Measurements from ENCODE around the gene DLX5. TPM values are rescaled to one million over a fixed set of nuclear protein-coding genes. Genes with fewer than 3 reads are reported as not detected.

The DLX5 gene
- polyA plus RNA-seq, 1 donor from 2014 or later, result 44.6 TPM

GRCh38 chr7:96987719-96988118 is 36.9 kb downstream of the DLX5 start:
- Histone ChIP-seq H3K27me3 (ENCODE audit: insufficient read depth, low read depth, low read length) (no peaks in the 10 kb centered on the region), H3K36me3 (ENCODE audit: insufficient read depth, low read length) (no peaks in the 10 kb centered on the region), H3K4me3 (ENCODE audit: low read length) (peak overlapping the region; percentile 73), H3K4me2 (ENCODE audit: low read length) (no peak overlapping the region), H3K79me2 (replicated peaks; ENCODE audit: insufficient read depth, low read length) (peaks cover 83% of the 10 kb centered on the region), H3K9me3 (ENCODE audit: low read length) (no peaks in the 10 kb centered on the region), H4K20me1 (ENCODE audit: insufficient read depth) (no peaks in the 10 kb centered on the region), H3F3A (ENCODE audit: insufficient read depth, low read length, poor library complexity, severe bottlenecking) (no peaks in the 10 kb centered on the region), H3K9me2 (ENCODE audit: insufficient read depth, low read length) (no peaks in the 10 kb centered on the region), H2AFZ (ENCODE audit: low read depth, low read length) (no peak overlapping the region), H3K9ac (ENCODE audit: low read length) (peak overlapping the region; percentile 98), H3K27ac (ENCODE audit: low read length) (peak overlapping the region; percentile 100)
- no peak for TF ChIP-seq EP300 (conservative IDR thresholded peaks at IDR 0.05; ENCODE audit: poor library complexity, severe bottlenecking)
- TF ChIP-seq TAF1 (IDR thresholded peaks at IDR 0.05; ENCODE audit: low read depth), result no peak
- TF ChIP-seq REST (IDR thresholded peaks at IDR 0.05; ENCODE audit: borderline replicate concordance), result no peak

- H3K4me3 ChIP-seq (ENCODE audit: low read length), result no peak overlapping the region
- no peaks in the 10 kb centered on the region for H3F3A ChIP-seq (ENCODE audit: insufficient read depth, low read length, poor library complexity, severe bottlenecking)
- H3K9me3 ChIP-seq (ENCODE audit: low read length), result no peaks in the 10 kb centered on the region
- H3K79me2 ChIP-seq (replicated peaks; ENCODE audit: insufficient read depth, low read length), result peaks cover 91% of the 10 kb centered on the region
- no peaks in the 10 kb centered on the region for H3K36me3 ChIP-seq (ENCODE audit: insufficient read depth, low read length)
- H3K27me3 ChIP-seq (ENCODE audit: insufficient read depth, low read depth, low read length), result no peaks in the 10 kb centered on the region
- H3K27ac ChIP-seq (ENCODE audit: low read length), result peak overlapping the region; percentile 17
- H3K9me2 ChIP-seq (ENCODE audit: insufficient read depth, low read length), result no peaks in the 10 kb centered on the region
- no peak for TF ChIP-seq EP300 (conservative IDR thresholded peaks at IDR 0.05; ENCODE audit: poor library complexity, severe bottlenecking)
- TF ChIP-seq SMC3 (conservative IDR thresholded peaks at IDR 0.05; ENCODE audit: poor library complexity), result no peak
- H2AFZ ChIP-seq (ENCODE audit: low read depth, low read length), result no peak overlapping the region
- no peaks in the 10 kb centered on the region for H4K20me1 ChIP-seq (ENCODE audit: insufficient read depth)
- H3K9ac ChIP-seq (ENCODE audit: low read length), result no peak overlapping the region
- H3K4me2 ChIP-seq (ENCODE audit: low read length), result peak overlapping the region; percentile 18
Measured at GRCh38 chr7:96986901-96987300, 37.7 kb downstream of the DLX5 start.

GRCh38 chr7:96985992-96986391 is 38.6 kb downstream of the DLX5 start:
- Histone ChIP-seq H3K4me3 (ENCODE audit: low read length) (peak overlapping the region; percentile 34), H3K79me2 (replicated peaks; ENCODE audit: insufficient read depth, low read length) (peaks cover 100% of the 10 kb centered on the region), H3K9me3 (ENCODE audit: low read length) (no peaks in the 10 kb centered on the region), H3K27ac (ENCODE audit: low read length) (peak overlapping the region; percentile 58), H2AFZ (ENCODE audit: low read depth, low read length) (no peak overlapping the region), H3K9ac (ENCODE audit: low read length) (peak overlapping the region; percentile 10), H3K9me2 (ENCODE audit: insufficient read depth, low read length) (no peaks in the 10 kb centered on the region), H3K27me3 (ENCODE audit: insufficient read depth, low read depth, low read length) (no peaks in the 10 kb centered on the region), H3K36me3 (ENCODE audit: insufficient read depth, low read length) (no peaks in the 10 kb centered on the region), H3F3A (ENCODE audit: insufficient read depth, low read length, poor library complexity, severe bottlenecking) (no peaks in the 10 kb centered on the region), H3K4me2 (ENCODE audit: low read length) (peak overlapping the region; percentile 18), H4K20me1 (ENCODE audit: insufficient read depth) (no peaks in the 10 kb centered on the region)
- TF ChIP-seq EZH2 (IDR thresholded peaks at IDR 0.05; ENCODE audit: borderline replicate concordance, insufficient read depth, low read length, poor library complexity, severe bottlenecking) (no peak), CTCF (IDR thresholded peaks at IDR 0.05; ENCODE audit: poor library complexity, severe bottlenecking) (no peak), POLR2AphosphoS5 (IDR thresholded peaks at IDR 0.05) (peak; percentile 78), SMC3 (conservative IDR thresholded peaks at IDR 0.05; ENCODE audit: poor library complexity) (peak; percentile 19), RAD21 (conservative IDR thresholded peaks at IDR 0.05) (peak; percentile 9), TAF1 (IDR thresholded peaks at IDR 0.05; ENCODE audit: low read depth) (no peak), MXI1 (conservative IDR thresholded peaks at IDR 0.05; ENCODE audit: poor library complexity, severe bottlenecking) (no peak), REST (IDR thresholded peaks at IDR 0.05; ENCODE audit: borderline replicate concordance) (peak; percentile 21), EP300 (conservative IDR thresholded peaks at IDR 0.05; ENCODE audit: poor library complexity, severe bottlenecking) (peak; percentile 82)
